Measurements from ENCODE around the gene PIAS3.

Gene PIAS3

GRCh38 chr1:145897969-145898368, 39.1 kb upstream of the PIAS3 start:
- no peak for DNase-seq (ENCODE audit: extremely low spot score)
- POLR2A ChIA-PET = no interaction called here
- no peak for TF ChIP-seq CTCF (IDR thresholded peaks at IDR 0.05; ENCODE audit: control extremely low read depth, extremely low read depth, low read depth, missing control alignments)
- CTCF ChIA-PET = interaction anchor here (1.6 to 5.3 kb wide), 2 partner anchors 10 to 52 kb away, joined by 5 to 44 read pairs; partner anchors contain the start of genes ITGA10 and NUDT17

GRCh38 chr1:145895471-145895870, 36.6 kb upstream of the PIAS3 start:
- ChIA-PET CTCF (interaction anchor here (1.1 to 5.3 kb wide), 8 partner anchors 9 to 112 kb away, joined by 3 to 44 read pairs (median 6); partner anchors contain the start of genes ITGA10, NUDT17 and PIAS3), POLR2A (no interaction called here)
- no peak for DNase-seq (ENCODE audit: extremely low spot score)
- TF ChIP-seq CTCF (IDR thresholded peaks at IDR 0.05; ENCODE audit: control extremely low read depth, extremely low read depth, low read depth, missing control alignments) = no peak

GRCh38 chr1:145893306-145894055, 34.6 kb upstream of the PIAS3 start:
- POLR2A ChIA-PET = interaction anchor here (0.6 kb wide), 1 partner anchor 78 kb away, joined by 7 read pairs; no protein-coding TSS in a partner anchor
- CTCF ChIA-PET = interaction anchor here (0.8 to 5.3 kb wide), 15 partner anchors 9 to 122 kb away, joined by 3 to 70 read pairs (median 14); partner anchors contain the start of genes ANKRD34A, ITGA10, NUDT17 and PIAS3
- no peak for DNase-seq (ENCODE audit: extremely low spot score)
- TF ChIP-seq CTCF (IDR thresholded peaks at IDR 0.05; ENCODE audit: control extremely low read depth, extremely low read depth, low read depth, missing control alignments) = no peak

GRCh38 chr1:145892486-145893087, 33.7 kb upstream of the PIAS3 start:
- DNase-seq (ENCODE audit: extremely low spot score) = no peak
- ChIA-PET CTCF (interaction anchor here (0.7 to 4.5 kb wide), 29 partner anchors 9 to 129 kb away, joined by 3 to 75 read pairs (median 7); partner anchors contain the start of genes ANKRD34A, HJV, ITGA10 and LIX1L), POLR2A (interaction anchor here (0.6 to 1.2 kb wide), 2 partner anchors 35 to 79 kb away, joined by 3 to 7 read pairs; partner anchors contain the start of gene RBM8A)

GRCh38 chr1:145891587-145892485, 33.0 kb upstream of the PIAS3 start:
- POLR2A ChIA-PET = interaction anchor here (1.2 kb wide), 1 partner anchor 35 kb away, joined by 3 read pairs; the partner anchor contains the start of gene RBM8A
- peak; percentile 76 for DNase-seq (ENCODE audit: extremely low spot score)
- CTCF ChIA-PET = interaction anchor here (0.7 to 4.5 kb wide), 34 partner anchors 10 to 130 kb away, joined by 3 to 75 read pairs (median 6); partner anchors contain the start of genes ANKRD34A, HJV, ITGA10 and LIX1L
- TF ChIP-seq CTCF (IDR thresholded peaks at IDR 0.05; ENCODE audit: control extremely low read depth, extremely low read depth, low read depth, missing control alignments) = peak; percentile 85

More at GRCh38 chr1:145892486-145893087, 33.7 kb upstream of the PIAS3 start:
- no peak for TF ChIP-seq CTCF (IDR thresholded peaks at IDR 0.05; ENCODE audit: control extremely low read depth, extremely low read depth, low read depth, missing control alignments)
